Naive thymus-derived CD8-positive, alpha-beta T cell (primary cell): ENCODE measurements around the gene BCAS1. TPM values are rescaled to one million over a fixed set of nuclear protein-coding genes. Genes with fewer than 3 reads are reported as not detected.
"Not testable (repeated sequence)": the region's sequence is repeated elsewhere in the genome, so short reads cannot be mapped to it uniquely, and the experiment has no call there.

Source experiments
- ATAC-seq, 2 donors: fragments of 150-1000 bp; cut with Tn5 transposase in 1 of 2; sonication (Bioruptor Pico), chemical (Tn5 transposase) in 1 of 2; 1 replicate in 1 of 2; 2 replicates in 1 of 2; pipeline ENCODE4 v1.10.0; 2021; ENCODE audit warnings: mild to moderate bottlenecking in 2 of 2, moderate library complexity in 2 of 2
- POLR2A ChIA-PET: fragments of 350-600 bp; sonication (Branson Sonifier 250); formaldehyde crosslinking; loops from one replicate; lab custom pipeline; 2021; ENCODE audit warnings: antibody characterized with exemption; lab: Charles Lee
- DNase-seq, 10 donors: peaks; one replicate each; pipeline versions ENCODE4 v3.0.0 to v3.0.0-alpha.2; 2020 to 2022
- H3K27ac Mint-ChIP-seq, 10 donors: one replicate each; pipeline ENCODE4 v1.8.0; 2020 to 2022; ENCODE audit warnings: mild to moderate bottlenecking in 10 of 10, mixed read lengths in 10 of 10, moderate library complexity in 4 of 10, inconsistent platforms in 1 of 10
- H3K27me3 Mint-ChIP-seq, 5 donors: one replicate each; pipeline ENCODE4 v1.8.0; 2021 to 2022; ENCODE audit warnings: mixed read lengths in 5 of 5
- H3K36me3 Mint-ChIP-seq, 3 donors: one replicate each; pipeline ENCODE4 v1.8.0; 2020 to 2022; ENCODE audit warnings: mixed read lengths in 3 of 3, mild to moderate bottlenecking in 2 of 3, inconsistent platforms in 1 of 3
- H3K4me1 Mint-ChIP-seq, 4 donors: one replicate each; pipeline ENCODE4 v1.8.0; 2021 to 2022; ENCODE audit warnings: mixed read lengths in 4 of 4
- H3K4me3 Mint-ChIP-seq, 10 donors: one replicate each; pipeline ENCODE4 v1.8.0; 2020 to 2022; ENCODE audit warnings: mild to moderate bottlenecking in 10 of 10, mixed read lengths in 10 of 10, moderate library complexity in 6 of 10, inconsistent platforms in 1 of 10
- H3K9me3 Mint-ChIP-seq, 9 donors: one replicate each; pipeline ENCODE4 v1.8.0; 2020 to 2022; ENCODE audit warnings: mixed read lengths in 9 of 9, mild to moderate bottlenecking in 3 of 9, inconsistent platforms in 1 of 9, moderate library complexity in 1 of 9
- polyA plus RNA-seq, 3 donors: library from polyadenylated mRNA; unstranded; fragments of 300-500 nt; fragmentation: Illumina TruSeq; gene quantifications; one replicate each; pipeline ENCODE4 v1.2.3, GENCODE V29; 2021
- total RNA-seq, 8 experiments: library from RNA in 2 of 8; stranded (reverse) in 2 of 8; gene quantifications; one replicate each; pipeline ENCODE4 v1.2.3 and lab custom pipeline; 2021 to 2026

The BCAS1 gene
- total and polyA plus RNA-seq, 5 experiments from 2014 or later, result not detected

- ATAC-seq (no peak), DNase-seq (no peak)
- Mint-ChIP-seq H3K36me3 (no peaks in the 10 kb centered on the region), H3K9me3 (no peaks in the 10 kb centered on the region), H3K4me1 (peaks cover 0 to 11% (median 2%) of the 10 kb centered on the region in 4 donors), H3K27me3 (peaks cover 0 to 17% (median 3%) of the 10 kb centered on the region in 5 donors), H3K4me3 (no peak overlapping the region), H3K27ac (no peak overlapping the region)
- POLR2A ChIA-PET, result no interaction called here
Observed at GRCh38 chr20:54019585-54019984, 50.8 kb downstream of the BCAS1 start.

- POLR2A ChIA-PET, result no interaction called here
- Mint-ChIP-seq H3K9me3 (no peaks in the 10 kb centered on the region), H3K4me3 (no peak overlapping the region), H3K27me3 (peaks cover 0 to 13% (median 1%) of the 10 kb centered on the region in 5 donors), H3K27ac (no peak overlapping the region), H3K36me3 (no peaks in the 10 kb centered on the region), H3K4me1 (peaks cover 0 to 11% (median 1%) of the 10 kb centered on the region in 4 donors)
- DNase-seq, result no peak
- ATAC-seq, result no peak
Observed at GRCh38 chr20:54019127-54019526, 51.3 kb downstream of the BCAS1 start.

- Mint-ChIP-seq H3K4me3 (peak overlapping the region in 1 of 10 donors; percentile 26), H3K27ac (peak overlapping the region in 3 of 10 donors; percentile 3 to 53 (median 11)), H3K4me1 (peaks cover 0 to 11% (median under 1%) of the 10 kb centered on the region in 4 donors), H3K9me3 (no peaks in the 10 kb centered on the region), H3K36me3 (no peaks in the 10 kb centered on the region), H3K27me3 (peaks cover 0 to 9% (median 0%) of the 10 kb centered on the region in 5 donors)
- POLR2A ChIA-PET, result interaction anchor here (0.5 to 0.7 kb wide), 2 partner anchors 1434 to 1682 kb away, joined by 3 read pairs; no protein-coding TSS in a partner anchor
- no peak for DNase-seq
- no peak for ATAC-seq
Observed at GRCh38 chr20:54017846-54018245, 52.5 kb downstream of the BCAS1 start.

DNA sequence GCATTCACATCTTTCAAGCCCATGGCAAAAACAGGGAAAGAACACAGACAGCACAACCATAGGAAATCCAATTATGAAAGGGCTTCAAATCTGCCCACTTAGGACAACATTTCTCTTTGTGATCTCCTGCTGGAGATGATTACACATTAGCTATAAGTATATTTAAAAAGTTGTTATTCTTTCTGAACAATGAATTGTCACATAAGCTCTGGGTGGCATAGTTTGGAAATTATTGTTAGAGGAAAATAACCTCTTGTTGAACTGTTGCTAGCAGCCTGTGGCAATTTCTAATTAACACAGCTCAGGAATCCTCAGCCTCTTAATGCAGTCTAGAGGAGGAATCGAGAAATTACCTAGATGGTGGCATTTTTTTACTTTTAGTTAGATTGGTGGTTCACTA lies 54.9 kb downstream of the BCAS1 start:
- peaks cover 0 to 11% (median under 1%) of the 10 kb centered on the region in 4 donors for H3K4me1 Mint-ChIP-seq
- no peaks in the 10 kb centered on the region for H3K36me3 Mint-ChIP-seq
- ATAC-seq (no peak), DNase-seq (no peak)
- H3K9me3 Mint-ChIP-seq, result no peaks in the 10 kb centered on the region
- POLR2A ChIA-PET, result no interaction called here
- H3K4me3 Mint-ChIP-seq, result no peak overlapping the region
- H3K27ac Mint-ChIP-seq, result no peak overlapping the region
- peaks cover 0 to 6% (median 0%) of the 10 kb centered on the region in 5 donors for H3K27me3 Mint-ChIP-seq

- no peak overlapping the region for H3K27ac Mint-ChIP-seq
- POLR2A ChIA-PET, result no interaction called here
- H3K4me1 Mint-ChIP-seq, result peaks cover 0 to 11% (median under 1%) of the 10 kb centered on the region in 4 donors
- peaks cover 0 to 6% (median 0%) of the 10 kb centered on the region in 5 donors for H3K27me3 Mint-ChIP-seq
- ATAC-seq (no peak), DNase-seq (no peak)
- no peaks in the 10 kb centered on the region for H3K36me3 Mint-ChIP-seq
- H3K4me3 Mint-ChIP-seq, result no peak overlapping the region
- no peaks in the 10 kb centered on the region for H3K9me3 Mint-ChIP-seq
Observed at GRCh38 chr20:54014293-54014926, 56.0 kb downstream of the BCAS1 start.

DNA sequence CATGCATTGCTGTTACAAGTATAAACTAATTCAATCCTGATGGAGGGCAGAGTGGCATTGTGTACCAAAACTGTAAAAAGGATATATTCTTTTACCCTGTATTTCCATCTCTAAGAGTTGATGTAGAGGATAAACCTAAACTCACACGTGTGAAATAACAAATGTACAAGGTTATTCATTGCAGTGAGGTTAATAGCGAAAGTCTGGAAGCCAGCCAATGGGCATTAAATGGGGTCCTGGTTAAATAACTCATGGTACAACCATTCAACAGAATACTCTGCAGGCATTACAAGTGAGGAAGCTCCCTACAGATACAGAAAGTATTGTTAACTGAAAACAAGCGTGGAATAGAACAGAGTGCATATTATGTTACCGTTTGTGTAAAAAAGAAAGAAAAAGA lies 56.9 kb downstream of the BCAS1 start:
- H3K9me3 Mint-ChIP-seq, result no peaks in the 10 kb centered on the region
- no peaks in the 10 kb centered on the region for H3K36me3 Mint-ChIP-seq
- H3K4me3 Mint-ChIP-seq, result no peak overlapping the region
- H3K4me1 Mint-ChIP-seq, result peaks cover 0 to 11% (median under 1%) of the 10 kb centered on the region in 4 donors
- DNase-seq (no peak), ATAC-seq (no peak)
- H3K27me3 Mint-ChIP-seq, result peaks cover 0 to 8% (median 0%) of the 10 kb centered on the region in 5 donors
- no peak overlapping the region for H3K27ac Mint-ChIP-seq
- POLR2A ChIA-PET, result no interaction called here

DNA sequence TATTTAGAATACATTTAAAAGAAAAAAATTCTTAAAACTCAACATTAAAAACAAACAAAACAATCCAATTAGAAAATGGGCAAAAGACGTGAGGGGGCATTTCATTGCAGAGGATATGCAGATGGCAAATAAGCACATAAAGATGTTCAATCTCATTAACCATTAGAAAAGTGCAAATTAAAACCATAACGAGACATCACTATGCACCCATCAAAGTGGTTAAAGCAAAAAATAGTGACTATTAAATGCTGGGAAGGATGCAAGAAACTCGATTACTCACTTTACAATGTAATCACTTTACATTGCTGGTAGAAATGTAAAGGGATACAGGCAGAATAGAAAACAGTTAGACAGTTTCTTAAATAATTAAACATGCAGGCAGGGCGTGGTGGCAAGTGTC lies 59.0 kb downstream of the BCAS1 start:
- H3K36me3 Mint-ChIP-seq, result no peaks in the 10 kb centered on the region
- no peak overlapping the region for H3K4me3 Mint-ChIP-seq
- DNase-seq, result no peak
- no peak overlapping the region for H3K27ac Mint-ChIP-seq
- no peaks in the 10 kb centered on the region for H3K4me1 Mint-ChIP-seq
- H3K9me3 Mint-ChIP-seq, result no peaks in the 10 kb centered on the region
- POLR2A ChIA-PET, result no interaction called here
- H3K27me3 Mint-ChIP-seq, result peaks cover 0 to 8% (median 2%) of the 10 kb centered on the region in 5 donors
- no peak for ATAC-seq

DNA sequence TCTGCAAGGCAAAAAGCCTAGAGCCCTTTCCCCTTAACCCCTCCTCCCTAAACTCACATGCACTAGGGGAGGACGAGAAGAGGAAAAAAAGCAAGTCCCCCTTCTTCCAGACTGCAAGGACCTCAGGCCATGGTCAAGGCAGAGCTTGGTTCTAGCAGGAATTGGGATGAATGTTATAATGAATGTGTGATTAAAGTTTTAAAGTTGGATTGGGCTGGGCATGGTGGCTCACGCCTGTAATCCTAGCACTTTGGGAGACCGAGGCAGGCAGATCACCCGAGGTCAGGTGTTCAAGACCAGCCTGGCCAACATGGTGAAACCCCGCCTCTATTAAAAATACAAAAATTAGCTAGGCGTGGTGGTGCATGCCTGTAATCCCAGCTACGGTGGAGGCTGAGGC lies 64.2 kb downstream of the BCAS1 start:
- POLR2A ChIA-PET, H3K4me1 Mint-ChIP-seq, DNase-seq, H3K4me3 Mint-ChIP-seq, ATAC-seq: not testable (repeated sequence)
- H3K27me3 Mint-ChIP-seq, result peaks cover 3 to 19% (median 13%) of the 10 kb centered on the region in 5 donors
- peaks cover 0 to 14% (median 7%) of the 10 kb centered on the region in 3 donors for H3K36me3 Mint-ChIP-seq
- H3K9me3 Mint-ChIP-seq, result peaks cover 5 to 21% (median 15%) of the 10 kb centered on the region in 9 donors
- H3K27ac Mint-ChIP-seq, result peak overlapping the region in 1 of 10 donors; percentile 40

DNA sequence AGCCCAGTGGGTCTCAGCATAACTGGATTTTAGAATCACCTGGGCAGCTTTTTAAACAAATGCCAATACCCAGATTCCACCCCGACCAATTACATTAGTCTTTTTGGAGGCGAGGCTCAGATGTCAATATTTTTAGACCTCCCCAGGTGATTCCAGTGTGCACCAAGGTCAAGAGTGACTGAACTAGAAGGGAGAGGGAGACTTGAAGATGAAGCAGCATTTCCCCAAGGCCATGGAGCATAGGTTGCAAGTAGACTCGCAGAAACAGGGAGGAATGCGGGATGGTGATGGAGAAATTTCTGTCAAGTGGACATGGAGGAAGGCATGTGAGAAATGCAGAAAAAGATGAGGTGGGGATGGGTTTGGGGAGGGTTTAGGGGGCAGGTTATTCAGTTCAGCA lies 64.9 kb downstream of the BCAS1 start:
- POLR2A ChIA-PET, result no interaction called here
- H3K4me3 Mint-ChIP-seq, result no peak overlapping the region
- H3K27ac Mint-ChIP-seq, result peak overlapping the region in 1 of 10 donors; percentile 11
- no peak for ATAC-seq
- H3K4me1 Mint-ChIP-seq, result no peaks in the 10 kb centered on the region
- DNase-seq, result no peak
- peaks cover 0 to 21% (median 12%) of the 10 kb centered on the region in 3 donors for H3K36me3 Mint-ChIP-seq
- H3K9me3 Mint-ChIP-seq, result peaks cover 11 to 28% (median 21%) of the 10 kb centered on the region in 9 donors
- peaks cover 3 to 19% (median 13%) of the 10 kb centered on the region in 5 donors for H3K27me3 Mint-ChIP-seq

GRCh38 chr20:54004445-54004844 lies 65.9 kb downstream of the BCAS1 start:
- H3K4me3 Mint-ChIP-seq, result no peak overlapping the region
- H3K9me3 Mint-ChIP-seq, result peaks cover 15 to 38% (median 29%) of the 10 kb centered on the region in 9 donors
- POLR2A ChIA-PET, result no interaction called here
- ATAC-seq, result no peak
- H3K27ac Mint-ChIP-seq, result no peak overlapping the region
- H3K36me3 Mint-ChIP-seq, result peaks cover 0 to 27% (median 19%) of the 10 kb centered on the region in 3 donors
- no peak for DNase-seq
- H3K4me1 Mint-ChIP-seq, result no peaks in the 10 kb centered on the region
- peaks cover 3 to 21% (median 13%) of the 10 kb centered on the region in 5 donors for H3K27me3 Mint-ChIP-seq

DNA sequence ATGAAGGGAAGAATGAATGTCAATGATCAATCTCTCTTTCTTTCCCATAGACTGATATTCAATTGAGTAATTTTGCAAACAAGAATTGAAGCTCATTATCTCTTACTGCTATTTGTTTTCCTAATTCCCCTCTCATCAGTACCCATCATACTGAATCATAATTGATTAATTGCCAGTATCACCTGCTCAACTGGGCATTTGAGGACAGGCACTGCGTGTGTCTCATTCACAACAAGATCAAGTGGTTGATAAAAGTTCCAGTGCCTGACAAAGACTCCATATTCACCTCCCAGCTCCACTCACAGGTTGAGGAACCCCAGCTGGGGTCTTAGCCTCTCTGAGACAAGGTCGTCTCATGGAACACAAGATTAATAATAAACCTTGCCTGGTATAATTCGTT lies 67.7 kb downstream of the BCAS1 start:
- ATAC-seq (no peak), DNase-seq (no peak)
- H3K4me1 Mint-ChIP-seq, result no peaks in the 10 kb centered on the region
- POLR2A ChIA-PET, result no interaction called here
- peaks cover 2 to 21% (median 9%) of the 10 kb centered on the region in 5 donors for H3K27me3 Mint-ChIP-seq
- H3K4me3 Mint-ChIP-seq, result no peak overlapping the region
- peaks cover 0 to 27% (median 24%) of the 10 kb centered on the region in 3 donors for H3K36me3 Mint-ChIP-seq
- H3K27ac Mint-ChIP-seq, result no peak overlapping the region
- H3K9me3 Mint-ChIP-seq, result peaks cover 15 to 40% (median 31%) of the 10 kb centered on the region in 9 donors

- Mint-ChIP-seq H3K4me1 (no peaks in the 10 kb centered on the region), H3K9me3 (peaks cover 15 to 40% (median 31%) of the 10 kb centered on the region in 9 donors), H3K36me3 (peaks cover 0 to 27% (median 24%) of the 10 kb centered on the region in 3 donors), H3K27me3 (peaks cover 2 to 22% (median 9%) of the 10 kb centered on the region in 5 donors), H3K27ac (no peak overlapping the region), H3K4me3 (no peak overlapping the region)
- DNase-seq (no peak), ATAC-seq (no peak)
- POLR2A ChIA-PET, result no interaction called here
Observed at GRCh38 chr20:54002056-54002575, 68.3 kb downstream of the BCAS1 start.

GRCh38 chr20:54000914-54001313 lies 69.5 kb downstream of the BCAS1 start:
- ATAC-seq, result no peak
- Mint-ChIP-seq H3K27me3 (peaks cover 5 to 27% (median 9%) of the 10 kb centered on the region in 5 donors), H3K36me3 (peaks cover 0 to 27% (median 24%) of the 10 kb centered on the region in 3 donors), H3K4me3 (no peak overlapping the region), H3K9me3 (peaks cover 15 to 40% (median 31%) of the 10 kb centered on the region in 9 donors), H3K4me1 (peaks cover 0 to 3% (median 0%) of the 10 kb centered on the region in 4 donors), H3K27ac (no peak overlapping the region)
- POLR2A ChIA-PET, result no interaction called here
- no peak for DNase-seq
